HepG2 (cell line): ENCODE results near the gene PXK. TPM values are rescaled to one million over a fixed set of nuclear protein-coding genes. Genes with fewer than 3 reads are reported as not detected.

ENCODE experiments used
- ARHGAP35 ChIP-seq: sonication (generic); formaldehyde crosslinking; IDR thresholded peaks from 2 replicates; pipeline ENCODE4 v1.9.0; 2022; ENCODE audit warnings: mild to moderate bottlenecking, inconsistent platforms, moderate library complexity, missing genetic modification reagents, borderline replicate concordance
- CEBPZ ChIP-seq: IDR thresholded peaks from 2 replicates; pipeline ENCODE4 v1.6.1; 2012; ENCODE audit warnings: low read length, improper control_type of control experiment
- RARA ChIP-seq: IDR thresholded peaks from 2 replicates; pipeline ENCODE4 v1.6.1; 2016; ENCODE audit warnings: missing genetic modification reagents, missing compliant biosample characterization
- RFXAP ChIP-seq: sonication (generic); formaldehyde crosslinking; IDR thresholded peaks from 2 replicates; pipeline ENCODE4 v1.4.0; 2020; ENCODE audit warnings: missing genetic modification reagents, borderline replicate concordance
- SYNCRIP ChIP-seq: fragments of 200-400 bp; formaldehyde crosslinking; IDR thresholded peaks from 2 replicates; pipeline ENCODE4 v1.6.1; 2018; ENCODE audit warnings: mild to moderate bottlenecking, low read depth, low read length; ENCODE audit not compliant: insufficient read depth
- TFAP4 ChIP-seq: sonication (generic); IDR thresholded peaks from 2 replicates; pipeline ENCODE4 v1.6.1; 2016; ENCODE audit warnings: low read depth, borderline replicate concordance
- TFE3 ChIP-seq: IDR thresholded peaks from 2 replicates; pipeline ENCODE4 v1.6.1; 2016
- ZBTB40 ChIP-seq, 2 experiments: fragments of 450-650 bp in 1 of 2; sonication (generic) in 1 of 2; formaldehyde crosslinking in 1 of 2; IDR thresholded peaks; 2 replicates each; pipeline versions ENCODE4 v1.6.1 to v1.8.0; 2016 to 2022; ENCODE audit warnings: antibody characterized with exemption in 1 of 2, mild to moderate bottlenecking in 1 of 2, missing genetic modification reagents in 1 of 2
- ZBTB7A ChIP-seq: sonication (generic); formaldehyde crosslinking; IDR thresholded peaks from 2 replicates; pipeline ENCODE4 v1.8.0; 2022; ENCODE audit warnings: mild to moderate bottlenecking, missing genetic modification reagents
- ZKSCAN1 ChIP-seq: fragments of 150-350 bp; IDR thresholded peaks from 2 replicates; pipeline ENCODE4 v1.6.1; 2014; ENCODE audit warnings: low read length
- ZNF256 ChIP-seq: sonication (generic); formaldehyde crosslinking; conservative IDR thresholded peaks from 2 replicates; pipeline ENCODE4 v1.4.0; 2020; ENCODE audit warnings: missing genetic modification reagents
- ZNF34 ChIP-seq: sonication (generic); formaldehyde crosslinking; IDR thresholded peaks from 2 replicates; pipeline ENCODE4 v1.4.0; 2020; ENCODE audit warnings: mild to moderate bottlenecking, missing genetic modification reagents, borderline replicate concordance
- ZNF737 ChIP-seq: sonication (generic); formaldehyde crosslinking; IDR thresholded peaks from 2 replicates; pipeline ENCODE4 v1.5.0; 2020; ENCODE audit warnings: missing genetic modification reagents, mild to moderate bottlenecking, borderline replicate concordance
- polyA plus RNA-seq, 8 experiments: library from polyadenylated mRNA; depleted of rRNA in 3 of 8; stranded (reverse) in 7 of 8; unstranded in 1 of 8; fragments of >200 nt; fragmentation: Illumina TruSeq in 4 of 8; extraction: Trizol in 4 of 8; gene quantifications; 2 replicates each; pipeline versions ENCODE4 v1.2.1 to v1.2.3, GENCODE V29; 2011 to 2016; ENCODE audit warnings: low read depth in 4 of 8, missing spikeins in 1 of 8, mixed read lengths in 1 of 8; ENCODE audit not compliant: insufficient read depth in 1 of 8
- total RNA-seq, 5 experiments: library from RNA; depleted of rRNA; stranded (reverse); fragments of >200 nt; fragmentation: Illumina TruSeq; extraction: Trizol; gene quantifications; 2 replicates each; pipeline ENCODE4 v1.2.3, GENCODE V29; 2016; ENCODE audit warnings: low read depth in 1 of 5

PXK gene
- total and polyA plus RNA-seq, 2 of the 13 experiments (the other 11 are each of a cell fraction or from before 2014, with no cell fraction given), result 6.4 to 18.6 TPM

GRCh38 chr3:58332575-58333188 is at the start of gene PXK (continued):
- TF ChIP-seq ZBTB40 (IDR thresholded peaks at IDR 0.05) (no peak), ZBTB40 (CRISPR knock-in tag; IDR thresholded peaks at IDR 0.05) (no peak), CEBPZ (no peak), RARA (CRISPR knock-in tag) (0 out of 2 replicates have a peak, but pooled peaks have one; percentile 19), RFXAP (CRISPR knock-in tag) (no peak), TFAP4 (no peak), ZKSCAN1 (no peak), ZNF256 (CRISPR knock-in tag) (no peak), ZNF34 (CRISPR knock-in tag) (no peak), ARHGAP35 (no peak), TFE3 (CRISPR knock-in tag) (no peak), ZNF737 (CRISPR knock-in tag) (no peak), ZBTB7A (CRISPR knock-in tag) (no peak), SYNCRIP (no peak)
